ENCODE results near the gene ANKRA2.

ANKRA2 gene

GRCh38 chr5:73565139-73565968 is at the start of gene ANKRA2, which contains the start of gene UTP15:
Gene ANKRA2 (minus strand): TSS chr5:73565639. CDS start chr5:73562881, 2,758 bp downstream.
Gene UTP15 (plus strand): TSS chr5:73565743. CDS start chr5:73567345, 1,602 bp downstream.
- DNase-seq = peak; percentile 100

GRCh38 chr5:73615085-73615484 is 49.6 kb upstream of the ANKRA2 start:
- DNase-seq = no peak

- no peak for DNase-seq
Measured at GRCh38 chr5:73612799-73613198, 47.4 kb upstream of the ANKRA2 start.

- DNase-seq = no peak
Measured at GRCh38 chr5:73607228-73607627, 41.8 kb upstream of the ANKRA2 start.

- DNase-seq = no peak
Measured at GRCh38 chr5:73606206-73606753, 40.8 kb upstream of the ANKRA2 start.

GRCh38 chr5:73605223-73606087 is 40.0 kb upstream of the ANKRA2 start:
- DNase-seq = no peak

- DNase-seq = no peak
Measured at GRCh38 chr5:73603998-73604397, 38.6 kb upstream of the ANKRA2 start.

- DNase-seq = no peak
Measured at GRCh38 chr5:73599380-73599779, 33.9 kb upstream of the ANKRA2 start.

GRCh38 chr5:73596705-73597328 is 31.4 kb upstream of the ANKRA2 start:
- peak; percentile 63 to 78 (median 69) for DNase-seq

- DNase-seq = no peak
Measured at GRCh38 chr5:73592551-73592950, 27.1 kb upstream of the ANKRA2 start.

- no peak for DNase-seq
Measured at GRCh38 chr5:73591698-73592501, 26.5 kb upstream of the ANKRA2 start.

- DNase-seq = peak; percentile 75 to 81 (median 77)
Measured at GRCh38 chr5:73591102-73591695, 25.8 kb upstream of the ANKRA2 start.

- DNase-seq = no peak
Measured at GRCh38 chr5:73587923-73588322, 22.5 kb upstream of the ANKRA2 start.

- no peak for DNase-seq
Measured at GRCh38 chr5:73582285-73583145, 17.1 kb upstream of the ANKRA2 start.

GRCh38 chr5:73565969-73566547 is 619 bp upstream of the ANKRA2 start:
- DNase-seq = no peak

- peak in 2 of 3 donors; percentile 10 to 11 for DNase-seq
Measured at GRCh38 chr5:73564675-73565074, 764 bp downstream of the ANKRA2 start.

- DNase-seq = peak in 2 of 3 donors; percentile 8 to 24
Measured at GRCh38 chr5:73564018-73564417, 1.4 kb downstream of the ANKRA2 start.

GRCh38 chr5:73558950-73559349 is 6.5 kb downstream of the ANKRA2 start:
- DNase-seq = no peak

GRCh38 chr5:73552642-73553041 is 12.8 kb downstream of the ANKRA2 start:
- no peak for DNase-seq

GRCh38 chr5:73550016-73550415 is 15.4 kb downstream of the ANKRA2 start:
- no peak for DNase-seq

All from suppressor macrophage treated with lipopolysaccharide for 1 hour (primary cell).